Midbrain (tissue), 1 donor: ENCODE data around the gene ALPG.
"Not testable (repeated sequence)": the region's sequence is repeated elsewhere in the genome, so short reads cannot be mapped to it uniquely, and the experiment has no call there.

ENCODE experiments used
- DNase-seq: peaks from one replicate; lab custom pipeline; 2025; lab: John Stamatoyannopoulos, UW

Gene ALPG

GRCh38 chr2:232396683-232397082, 10.0 kb upstream of the ALPG start:
- DNase-seq: no peak

- no peak for DNase-seq
Measured at GRCh38 chr2:232398293-232399034, 8.2 kb upstream of the ALPG start.

DNA sequence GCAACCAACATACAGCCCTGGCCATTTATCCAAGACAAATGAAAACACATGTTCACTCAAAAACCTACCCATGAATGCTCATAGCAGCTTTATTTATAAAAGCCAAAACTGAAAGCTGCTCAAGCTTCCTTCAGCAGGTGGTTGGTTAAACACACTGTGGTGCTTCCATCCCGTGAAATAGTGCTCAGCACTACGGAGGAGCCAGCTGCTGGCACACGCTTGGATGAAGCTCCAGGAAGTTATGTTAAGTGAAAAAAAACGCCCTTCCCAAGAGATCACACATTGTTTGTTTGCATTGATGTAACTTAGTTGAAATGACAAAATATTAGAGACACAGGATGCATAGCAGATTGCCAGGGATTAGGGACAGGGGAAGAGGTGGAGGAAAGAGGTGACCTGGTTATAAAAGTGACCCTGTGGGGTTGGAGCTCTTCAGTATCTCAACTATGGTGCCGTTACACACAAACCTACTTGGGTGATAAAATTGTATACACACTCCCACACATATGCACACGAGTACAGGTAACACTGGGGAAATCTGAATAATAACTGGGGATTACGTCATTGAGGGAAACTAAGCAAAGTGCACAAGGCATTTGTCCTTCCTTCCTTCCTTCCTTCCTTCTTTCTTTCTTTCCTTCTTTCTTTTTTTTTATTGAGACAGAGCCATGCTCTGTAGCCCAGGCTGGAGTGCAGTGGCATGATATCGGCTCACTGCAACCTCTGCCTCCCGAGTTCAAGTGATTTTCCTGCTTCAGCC, 6.2 kb upstream of the ALPG start:
- no peak for DNase-seq

DNA sequence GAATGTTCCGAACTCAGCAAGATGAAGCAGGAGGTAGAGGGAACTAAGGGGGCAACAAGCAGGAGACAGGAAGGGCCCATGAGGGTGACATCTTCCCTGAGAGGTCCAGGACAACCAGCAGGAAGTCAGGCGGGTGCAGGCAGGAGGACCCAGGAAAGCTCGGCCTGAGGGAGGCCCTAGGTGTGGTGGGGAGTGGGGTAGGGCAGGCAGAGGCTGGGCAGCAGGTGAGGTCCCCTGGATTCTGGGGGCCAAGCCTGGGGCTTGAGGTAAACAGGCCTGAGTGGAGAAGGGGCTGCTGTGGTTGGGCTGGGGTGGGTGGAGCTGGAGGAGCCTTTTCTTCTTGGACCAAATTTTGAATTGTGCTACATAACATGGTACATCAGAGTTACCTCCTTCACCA, 4.1 kb upstream of the ALPG start:
- DNase-seq: no peak

DNA sequence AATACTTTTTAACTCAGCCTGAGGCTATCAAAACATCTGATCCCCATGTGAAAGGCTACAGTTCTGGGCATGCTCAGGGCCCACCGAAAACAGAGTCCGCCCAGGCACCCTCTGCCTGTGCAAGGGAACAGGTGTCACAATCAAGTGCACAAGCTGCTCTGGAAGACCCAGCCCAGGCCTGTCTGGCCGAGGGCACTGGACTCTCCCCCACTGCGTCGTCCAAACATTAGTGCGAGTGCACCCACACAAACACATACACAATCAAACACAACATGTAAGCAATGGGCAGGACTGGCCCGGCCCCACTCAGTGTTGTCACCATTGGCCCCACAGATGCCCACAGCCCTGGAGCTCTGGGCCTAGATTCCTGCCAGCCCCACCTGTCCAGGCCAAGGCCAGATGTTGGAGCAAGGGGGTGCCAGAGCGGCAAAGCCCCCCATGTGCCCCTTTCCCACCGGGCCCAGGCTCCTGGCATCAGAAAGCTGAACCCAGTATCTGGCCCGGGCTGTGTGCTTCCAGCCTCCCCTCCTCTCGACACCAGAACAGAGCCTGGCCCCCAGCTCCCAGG, 617 bp upstream of the ALPG start:
- no peak for DNase-seq

- DNase-seq: not testable (repeated sequence)
Measured at GRCh38 chr2:232407428-232408150, 945 bp downstream of the ALPG start.

GRCh38 chr2:232408269-232408668, 1.6 kb downstream of the ALPG start:
- not testable (repeated sequence) for DNase-seq

GRCh38 chr2:232409617-232410016, 3.0 kb downstream of the ALPG start:
- not testable (repeated sequence) for DNase-seq

- no peak for DNase-seq
Measured at GRCh38 chr2:232410238-232410900, 3.7 kb downstream of the ALPG start.

DNA sequence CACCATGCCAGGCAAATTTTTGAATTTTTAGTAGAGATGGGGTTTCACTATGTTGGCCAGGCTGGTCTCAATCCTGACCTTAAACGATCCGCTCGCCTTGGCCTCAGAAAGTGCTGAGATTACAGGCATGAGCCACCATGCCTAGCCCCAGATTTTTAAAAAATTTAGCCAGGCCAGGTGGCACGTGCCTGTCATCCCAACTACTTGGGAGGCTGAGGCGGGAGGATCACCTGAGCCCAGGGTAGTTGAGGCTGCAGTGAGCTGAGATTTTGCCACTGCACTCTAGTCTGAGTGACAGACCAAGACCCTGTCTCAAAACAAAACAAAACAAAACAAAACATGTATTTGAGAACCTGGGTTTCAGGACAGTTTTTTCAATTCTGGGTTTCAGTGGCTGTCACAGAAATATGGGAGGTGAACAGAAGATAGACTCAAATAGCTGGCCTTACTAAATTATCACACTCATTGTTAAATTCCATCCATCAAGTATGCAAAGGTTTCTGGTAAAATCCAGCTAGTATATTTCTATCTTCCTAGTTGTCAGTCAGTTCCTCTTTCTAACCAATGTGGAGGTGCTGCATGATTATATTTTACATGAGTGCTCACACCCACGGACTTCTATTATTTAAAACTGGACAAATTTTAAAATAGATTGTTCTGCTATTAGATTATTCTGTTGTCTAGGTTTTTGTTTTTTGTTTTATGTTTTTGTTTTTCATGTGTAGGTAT, 5.4 kb downstream of the ALPG start:
- no peak for DNase-seq

DNA sequence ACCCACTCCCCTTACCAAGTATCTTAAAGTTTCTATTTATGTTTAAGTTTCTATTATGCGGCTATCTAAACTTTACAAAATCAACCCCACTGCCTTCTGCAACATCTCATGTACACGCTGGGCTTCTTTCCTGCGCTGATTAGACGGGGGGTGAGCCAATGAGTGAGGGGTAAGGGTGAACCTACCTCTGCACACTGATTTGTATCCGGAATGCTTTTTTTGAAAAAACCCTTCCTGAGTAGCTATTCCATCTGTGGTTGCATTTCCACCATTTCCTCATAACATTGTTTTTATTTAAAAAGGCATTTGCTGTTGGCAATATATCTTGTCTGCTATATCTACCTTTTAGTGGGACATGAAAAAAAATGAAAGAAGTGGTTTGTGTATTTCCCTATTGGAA, 6.3 kb downstream of the ALPG start:
- no peak for DNase-seq

- DNase-seq: no peak
Measured at GRCh38 chr2:232415138-232415690, 8.6 kb downstream of the ALPG start.

GRCh38 chr2:232415736-232416520, 9.3 kb downstream of the ALPG start:
- no peak for DNase-seq

DNA sequence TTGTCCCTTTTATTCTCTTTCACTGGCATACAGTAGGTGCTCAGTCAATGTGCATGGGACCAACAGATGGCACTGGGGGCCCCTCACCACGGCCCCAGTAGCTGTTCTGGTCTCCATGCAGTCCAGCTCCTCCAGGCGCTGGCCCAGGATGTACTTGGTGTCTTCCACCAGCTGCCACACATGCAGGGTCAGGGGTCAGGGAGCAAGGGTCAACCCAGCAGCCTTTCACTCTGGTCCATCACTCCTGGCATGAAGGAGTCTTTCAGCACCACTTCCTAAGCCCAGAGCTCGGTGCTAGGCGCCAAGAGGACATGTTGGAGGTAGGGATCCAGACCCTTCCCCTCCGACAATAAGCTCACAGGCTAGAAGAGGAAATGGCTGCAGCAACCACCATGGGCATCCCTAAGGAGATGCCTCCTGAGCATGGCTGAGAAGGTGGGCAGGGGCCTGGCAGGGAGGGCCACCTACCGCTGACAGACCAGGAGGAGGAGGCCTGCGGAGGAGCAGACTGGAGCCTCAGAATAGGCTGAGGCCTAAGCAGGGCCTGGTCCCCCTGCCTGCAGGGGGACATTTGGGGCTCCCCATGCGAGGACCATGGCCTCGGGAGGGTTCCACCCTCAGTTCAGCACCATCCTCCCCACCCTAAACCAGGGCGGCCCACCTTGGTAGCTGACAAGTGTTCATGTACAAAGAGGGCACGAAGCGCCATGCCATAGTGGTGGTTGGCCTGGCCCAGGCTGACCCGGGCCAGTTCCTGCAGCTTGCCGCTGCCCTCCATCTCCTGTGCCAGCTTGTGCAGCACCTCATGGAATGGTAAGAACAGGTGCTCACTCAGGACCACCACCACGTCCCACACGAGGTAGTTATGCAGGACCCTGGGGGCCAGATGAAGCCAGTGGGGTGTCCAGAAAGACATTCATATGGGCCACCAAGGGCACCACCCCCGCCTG, 10.2 kb downstream of the ALPG start:
- DNase-seq: no peak

DNA sequence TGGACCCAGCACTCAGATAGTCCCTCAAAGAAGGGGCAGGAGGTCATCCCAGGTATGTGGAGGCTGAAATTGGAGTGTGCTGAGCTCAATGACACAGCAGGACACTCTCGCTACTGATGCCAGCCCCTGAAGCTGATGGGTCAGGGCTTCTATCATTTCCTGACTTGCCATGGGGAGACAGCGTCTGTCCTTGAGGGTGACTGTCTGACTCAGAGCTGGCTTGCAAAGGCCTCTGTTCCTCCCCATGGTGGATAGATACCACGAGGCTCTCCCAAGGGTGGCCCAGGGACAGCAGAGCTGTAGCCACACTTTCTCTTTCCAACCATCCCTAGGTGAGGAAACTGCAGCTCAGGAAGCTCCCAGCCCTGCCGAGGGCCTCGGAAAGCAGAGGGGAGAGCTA, 10.8 kb downstream of the ALPG start:
- no peak for DNase-seq

DNA sequence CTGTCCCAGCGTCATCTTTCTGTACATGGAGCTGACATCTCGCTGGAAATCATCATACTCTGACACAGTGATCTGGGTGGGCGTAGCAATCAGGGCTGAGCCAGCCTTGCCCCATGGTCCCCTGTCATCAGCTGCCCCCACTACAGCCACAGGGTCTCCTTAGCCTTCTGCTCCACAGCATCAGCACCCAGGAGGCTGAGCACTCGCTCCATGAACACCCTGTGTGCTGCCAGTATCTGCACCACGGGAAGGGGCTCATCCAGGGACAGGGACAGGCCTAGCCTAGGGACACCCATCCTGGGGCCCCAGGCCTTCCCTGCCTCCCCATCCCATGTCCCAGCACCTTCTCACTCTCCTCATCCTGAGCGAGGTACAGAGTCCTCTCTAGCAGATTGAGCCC, 11.4 kb downstream of the ALPG start:
- no peak for DNase-seq

GRCh38 chr2:232418466-232419244, 12.0 kb downstream of the ALPG start:
- DNase-seq: no peak
